H1 (cell line): Measurements from ENCODE around the gene SYMPK. TPM values are rescaled to one million over a fixed set of nuclear protein-coding genes. Genes with fewer than 3 reads are reported as not detected.

Experiments
- RNF2 ChIP-seq: fragments of 200-900, 300-1000 bp; sonication (generic); IDR thresholded peaks from 2 replicates; pipeline ENCODE4 v1.7.1; 2016; ENCODE audit warnings: borderline replicate concordance, low read depth, mild to moderate bottlenecking, antibody characterized with exemption, low read length; ENCODE audit not compliant: poor library complexity, severe bottlenecking; ENCODE audit errors: missing control alignments
- RXRA ChIP-seq: IDR thresholded peaks from 2 replicates; pipeline ENCODE4 v1.6.1; 2011; ENCODE audit warnings: low read depth, mild to moderate bottlenecking, low read length, moderate library complexity; ENCODE audit not compliant: insufficient read depth
- SP4 ChIP-seq: IDR thresholded peaks from 2 replicates; pipeline ENCODE4 v1.6.1; 2012; ENCODE audit warnings: low read length, inconsistent platforms
- polyA plus RNA-seq, 7 experiments: library from polyadenylated mRNA; depleted of rRNA in 3 of 7; stranded (reverse) in 5 of 7; unstranded in 2 of 7; fragments of >200 nt in 5 of 7; fragments of 200-250 nt in 2 of 7; gene quantifications; 1 replicate in 5 of 7; 2 replicates in 1 of 7; 4 replicates in 1 of 7; pipeline versions ENCODE4 v1.2.1 to v1.2.3, GENCODE V29; 2011 to 2013; ENCODE audit warnings: missing spikeins in 2 of 7, mixed read lengths in 2 of 7
- total RNA-seq: library from RNA; stranded (reverse); fragmentation: NEBNext Ultra II Directional; extraction: Animal tissue kit (Norgen Biotek cat#: 25700); gene quantifications from 2 replicates; pipeline ENCODE4 v1.2.1, GENCODE V29; 2021

The SYMPK gene
- total and polyA plus RNA-seq, 2 of the 8 experiments (the other 6 are each of a cell fraction or from before 2014, with no cell fraction given) = 93.6 to 99.5 TPM

- TF ChIP-seq RXRA (no peak), SP4 (no peak), RNF2 (no peak)
- TF ChIP-seq, all 59 proteins: peak for 0
Measured at GRCh38 chr19:45819769-45820168, 43.2 kb downstream of the SYMPK start (continued).
